IPS-NIHi11 (cell line): ENCODE measurements around the gene PITHD1.
"Not testable (repeated sequence)": the region's sequence is repeated elsewhere in the genome, so short reads cannot be mapped to it uniquely, and the experiment has no call there.

Experiments used
- DNase-seq: peaks from one replicate; pipeline ENCODE4 v3.0.0; 2012; ENCODE audit warnings: mixed read lengths, low spot score

PITHD1 gene

GRCh38 chr1:23774174-23774880 lies 3.9 kb upstream of the PITHD1 start:
- DNase-seq = no peak

GRCh38 chr1:23776217-23776616 lies 2.0 kb upstream of the PITHD1 start:
- no peak for DNase-seq

- no peak for DNase-seq
Observed at GRCh38 chr1:23779826-23780371, 1.7 kb downstream of the PITHD1 start.

GRCh38 chr1:23783141-23783540 lies 4.9 kb downstream of the PITHD1 start:
- DNase-seq = not testable (repeated sequence)

- no peak for DNase-seq
Observed at GRCh38 chr1:23784846-23785245, 6.6 kb downstream of the PITHD1 start.

- DNase-seq = no peak
Observed at GRCh38 chr1:23787701-23788100, 9.5 kb downstream of the PITHD1 start.

- DNase-seq = no peak
Observed at GRCh38 chr1:23788695-23789094, 10.5 kb downstream of the PITHD1 start.

- peak; percentile 93 for DNase-seq
Observed at GRCh38 chr1:23790696-23791515, 12.7 kb downstream of the PITHD1 start, which contains the start of gene LYPLA2. Gene LYPLA2 (plus strand): TSS chr1:23791145. CDS start chr1:23792683, 1,538 bp downstream.

- DNase-seq = peak; percentile 81
Observed at GRCh38 chr1:23791516-23792047, 13.4 kb downstream of the PITHD1 start.

GRCh38 chr1:23792151-23792945 lies 14.1 kb downstream of the PITHD1 start:
- peak; percentile 35 for DNase-seq

- peak; percentile 41 for DNase-seq
Observed at GRCh38 chr1:23793018-23793781, 15.0 kb downstream of the PITHD1 start.

GRCh38 chr1:23793861-23794731 lies 15.9 kb downstream of the PITHD1 start:
- no peak for DNase-seq

GRCh38 chr1:23794732-23795182 lies 16.5 kb downstream of the PITHD1 start:
- DNase-seq = not testable (repeated sequence)

GRCh38 chr1:23795676-23796465 lies 17.7 kb downstream of the PITHD1 start:
- no peak for DNase-seq

GRCh38 chr1:23796466-23797271 lies 18.5 kb downstream of the PITHD1 start:
- DNase-seq = no peak

- no peak for DNase-seq
Observed at GRCh38 chr1:23797478-23798448, 19.5 kb downstream of the PITHD1 start.

GRCh38 chr1:23798662-23799142 lies 20.5 kb downstream of the PITHD1 start:
- peak; percentile 56 for DNase-seq
